GM18499 (cell line): ENCODE measurements around the gene DYNLT1.
"Not testable (repeated sequence)": the region's sequence is repeated elsewhere in the genome, so short reads cannot be mapped to it uniquely, and the experiment has no call there.

ENCODE experiments used
- ATAC-seq: cut with Tn5 transposase; IDR thresholded peaks from one replicate; pipeline ENCODE4 v1.9.1; 2021; ENCODE audit warnings: moderate number of reproducible peaks; ENCODE audit not compliant: insufficient read depth, unreplicated experiment

The DYNLT1 gene

DNA sequence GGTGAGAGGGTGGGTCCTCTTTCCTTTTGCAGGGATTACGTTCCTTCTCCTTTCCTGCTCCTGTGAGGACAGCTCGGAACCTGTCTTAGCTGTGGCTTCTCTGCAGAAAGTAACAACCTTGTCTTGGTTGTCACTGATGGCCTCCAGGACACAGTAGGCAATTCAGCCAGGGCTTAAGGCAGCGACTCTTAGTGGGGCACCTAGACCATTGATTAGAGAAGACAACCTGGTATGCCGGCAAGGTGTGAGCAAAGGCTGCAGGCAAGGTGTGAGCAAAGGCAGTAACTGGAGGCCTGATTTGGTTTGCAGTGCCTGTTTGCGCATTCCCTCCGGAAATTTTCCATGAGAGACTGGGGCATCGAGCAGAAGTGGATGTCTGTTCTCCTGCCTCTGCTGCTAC lies 37.6 kb downstream of the DYNLT1 start:
- ATAC-seq, result no peak

DNA sequence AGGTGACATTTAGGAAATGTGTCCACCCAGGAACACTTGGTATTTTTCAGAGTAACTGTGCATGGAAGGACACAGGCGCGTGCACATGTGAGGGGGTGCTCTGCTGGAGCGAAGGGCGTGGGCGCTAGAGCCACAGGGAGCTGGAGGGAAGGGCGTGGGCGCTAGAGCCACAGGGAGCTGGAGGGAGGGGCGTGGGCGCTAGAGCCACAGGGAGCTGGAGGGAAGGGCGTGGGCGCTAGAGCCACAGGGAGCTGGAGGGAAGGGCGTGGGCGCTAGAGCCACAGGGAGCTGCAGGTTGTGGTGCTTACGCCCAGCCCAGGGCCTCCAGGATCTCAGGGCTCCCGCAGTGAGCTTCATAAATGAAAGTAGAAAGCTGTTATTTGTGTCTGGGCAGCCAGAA lies 38.5 kb downstream of the DYNLT1 start:
- not testable (repeated sequence) for ATAC-seq

DNA sequence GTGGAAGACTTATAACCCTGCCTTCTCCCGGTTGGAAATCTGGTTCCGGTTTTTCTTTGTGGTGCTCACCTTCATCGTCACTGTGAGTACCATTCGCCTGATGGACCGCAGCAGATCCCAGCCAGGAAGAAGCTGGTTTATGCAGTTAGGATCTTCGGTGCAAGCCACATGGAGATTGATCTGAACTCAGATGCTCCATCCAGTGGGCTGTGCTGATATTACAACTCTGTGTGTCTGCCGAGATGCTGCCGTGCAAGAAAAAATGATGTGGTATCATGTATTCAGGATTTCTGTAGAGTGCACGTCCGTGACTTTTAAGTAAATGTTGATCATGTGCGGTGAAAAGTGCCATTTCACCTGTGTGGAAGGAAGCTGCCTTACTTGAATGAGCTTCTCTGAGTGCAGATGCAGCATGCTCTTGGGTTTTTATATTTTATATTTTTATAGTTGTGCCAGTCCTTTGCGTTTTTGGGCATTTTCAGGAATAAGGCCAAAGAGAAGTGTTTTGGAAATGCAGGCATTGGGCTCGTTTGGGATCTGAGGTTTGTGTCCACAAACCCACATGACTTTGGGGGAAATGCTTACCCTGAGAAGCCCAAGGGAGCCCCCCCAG lies 39.2 kb downstream of the DYNLT1 start:
- no peak for ATAC-seq

DNA sequence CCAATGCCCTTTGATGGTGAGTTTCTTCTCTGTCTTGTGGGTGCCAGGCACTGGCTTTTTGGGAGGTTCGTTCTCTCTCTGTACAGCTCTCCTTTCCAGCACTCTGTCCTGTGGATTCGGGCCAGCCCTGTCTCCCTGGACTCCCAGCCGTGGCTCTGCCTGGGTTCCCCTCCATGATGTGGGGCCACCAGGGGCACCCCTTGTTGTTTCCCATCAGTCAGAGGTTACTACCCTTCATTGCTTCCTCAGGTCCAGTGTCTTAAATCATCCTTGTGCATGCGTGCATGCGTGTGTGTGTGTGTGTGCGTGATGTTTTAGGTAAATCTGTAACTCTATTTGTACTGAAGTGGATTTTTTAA lies 40.5 kb downstream of the DYNLT1 start:
- ATAC-seq, result no peak

DNA sequence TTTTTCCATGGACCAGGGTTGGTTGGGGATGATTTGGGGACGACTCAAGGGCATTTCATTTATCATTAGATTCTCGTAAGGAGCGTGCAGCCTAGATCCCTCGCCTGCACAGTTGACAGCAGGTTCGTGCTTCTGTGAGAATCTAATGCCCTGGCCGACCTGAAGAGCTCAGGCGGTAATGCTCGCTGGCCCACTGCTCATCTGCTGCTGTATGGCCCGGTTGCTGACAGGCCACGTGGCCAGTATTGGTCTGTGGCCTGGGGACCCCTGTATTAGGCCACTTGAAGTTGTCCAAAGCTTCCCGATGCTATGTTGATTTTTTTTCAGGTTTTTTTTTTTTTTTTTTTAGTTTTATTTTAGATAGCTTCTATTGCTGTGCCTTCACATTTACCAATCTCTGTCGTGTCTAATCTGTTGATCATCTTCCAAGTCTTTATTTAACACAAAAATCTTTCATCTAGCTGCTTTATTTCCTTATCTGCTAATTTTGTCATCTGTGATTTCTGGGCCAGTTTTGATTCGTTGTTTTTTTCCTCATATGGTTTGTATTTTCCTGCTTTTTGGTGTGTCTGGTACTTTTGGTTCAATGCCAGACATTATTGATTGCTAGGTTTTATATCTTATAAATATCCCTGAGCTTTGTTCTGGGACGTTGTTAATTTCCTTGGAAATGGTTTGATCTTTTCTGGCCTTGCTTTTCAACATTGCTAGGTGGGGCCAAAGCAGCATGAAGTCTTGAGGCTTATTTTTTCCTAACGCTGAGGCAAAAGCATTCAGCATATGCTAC lies 41.1 kb downstream of the DYNLT1 start:
- no peak for ATAC-seq

DNA sequence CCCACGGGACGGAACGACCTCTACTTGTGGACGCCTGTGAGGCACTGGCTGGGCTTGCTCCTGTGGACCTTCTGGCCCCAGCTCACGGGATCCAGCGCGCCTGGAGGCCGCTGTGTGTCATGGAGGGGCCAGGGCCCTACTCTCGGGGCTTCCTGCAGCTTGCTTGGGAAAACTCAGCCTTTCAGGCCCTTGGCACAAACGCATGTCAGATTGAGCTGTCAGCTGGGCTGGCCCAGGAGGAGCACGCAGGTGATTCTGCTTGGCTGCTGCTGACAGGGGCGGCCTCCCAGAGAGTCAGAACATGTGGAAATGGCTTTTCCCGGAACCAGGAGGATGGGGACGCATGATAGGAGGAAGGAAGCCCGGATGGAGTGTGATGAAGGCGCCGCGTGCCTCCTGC lies 44.9 kb downstream of the DYNLT1 start:
- ATAC-seq, result no peak

DNA sequence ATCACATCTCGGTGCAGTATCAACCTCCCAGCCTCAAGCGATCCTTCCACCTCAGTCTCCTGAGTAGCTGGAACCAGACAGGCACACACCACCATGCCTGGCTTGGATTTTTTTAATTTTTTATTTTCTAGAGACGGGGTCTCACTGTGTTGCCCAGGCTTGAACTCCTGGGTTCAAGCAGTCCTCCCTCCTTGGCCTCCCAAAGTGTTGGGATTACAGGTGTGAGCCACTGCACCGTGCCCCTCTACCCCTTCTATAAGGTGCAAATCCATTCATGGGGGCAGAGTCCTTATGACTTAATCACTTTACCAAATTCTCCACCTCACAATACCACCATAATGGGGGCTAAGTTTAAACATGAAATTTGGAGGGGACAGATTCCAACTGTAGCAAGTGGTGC lies 47.0 kb downstream of the DYNLT1 start:
- ATAC-seq, result no peak

DNA sequence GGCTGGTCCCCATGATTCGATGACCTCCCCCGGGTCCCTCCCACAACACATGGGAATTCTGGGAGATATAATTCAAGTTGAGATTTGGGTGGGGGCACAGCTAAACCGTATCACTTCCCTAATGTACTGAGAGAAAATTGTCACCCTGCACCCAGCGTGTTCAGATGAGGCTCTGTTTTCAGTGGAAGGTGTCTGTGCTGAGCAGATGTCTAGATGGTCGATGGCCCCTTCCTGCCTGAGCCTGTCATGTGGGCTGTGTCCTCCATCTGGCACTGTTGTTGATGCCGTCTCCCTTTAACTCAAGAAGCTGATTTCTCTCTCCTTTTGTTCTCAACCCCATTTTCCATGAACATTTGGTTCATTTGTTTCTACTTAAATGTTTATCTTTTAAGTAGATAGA lies 47.7 kb downstream of the DYNLT1 start:
- no peak for ATAC-seq

DNA sequence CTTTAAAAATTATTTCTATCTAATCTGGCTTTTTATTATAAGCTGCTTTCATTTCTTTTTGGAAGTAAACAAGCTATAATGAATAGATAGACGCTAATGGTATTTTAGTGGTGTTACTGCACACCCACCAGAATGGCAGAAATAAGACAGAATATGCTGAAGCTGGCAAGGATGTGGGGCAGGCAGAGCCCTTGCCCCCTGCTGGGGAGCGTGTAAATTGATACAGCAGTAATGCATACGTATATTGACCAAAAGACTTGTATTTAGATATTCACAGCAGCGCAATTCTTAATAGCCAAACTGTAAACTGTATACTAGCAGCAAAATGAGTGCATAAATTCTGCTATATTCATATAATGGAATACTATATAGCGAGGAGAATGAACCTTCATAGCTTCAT lies 49.3 kb downstream of the DYNLT1 start:
- ATAC-seq, result no peak

DNA sequence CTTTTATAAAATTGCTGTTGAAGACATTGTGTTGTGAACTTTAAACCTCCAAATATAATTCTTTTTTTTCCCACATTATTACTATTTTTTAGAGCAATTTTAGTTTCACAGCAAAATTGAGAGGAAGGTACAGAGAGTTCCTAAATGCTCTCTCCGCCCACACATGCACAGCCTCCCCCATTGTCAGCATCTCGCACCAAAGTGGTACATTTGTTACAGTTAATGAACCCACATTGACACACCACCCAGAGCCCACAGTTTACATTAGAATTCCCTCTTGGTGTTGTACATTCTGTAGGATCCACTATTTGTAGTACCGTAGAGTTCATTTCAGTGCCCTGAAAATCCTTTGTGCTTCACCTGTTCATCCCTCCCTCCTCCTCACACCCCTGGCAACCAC lies 50.9 kb downstream of the DYNLT1 start:
- ATAC-seq, result no peak

DNA sequence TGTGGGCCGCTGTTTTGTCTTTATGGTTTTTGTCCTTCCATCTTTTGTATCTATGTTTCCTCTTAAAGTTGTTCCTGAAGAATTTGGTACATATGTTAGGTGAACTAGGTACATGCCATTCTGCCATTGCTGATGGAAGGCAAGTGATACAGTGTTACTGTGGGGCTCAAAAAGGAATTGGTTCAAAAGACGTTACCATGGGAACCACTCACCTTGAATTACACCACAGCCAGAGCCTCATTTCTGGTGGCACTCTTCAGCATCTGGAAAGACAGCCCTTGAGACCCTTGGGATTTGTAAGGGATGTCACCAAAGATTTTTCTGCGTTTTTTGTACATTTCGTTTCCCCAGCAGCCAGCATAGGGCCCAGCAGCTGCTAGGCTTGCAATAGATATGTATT lies 52.7 kb downstream of the DYNLT1 start:
- no peak for ATAC-seq

DNA sequence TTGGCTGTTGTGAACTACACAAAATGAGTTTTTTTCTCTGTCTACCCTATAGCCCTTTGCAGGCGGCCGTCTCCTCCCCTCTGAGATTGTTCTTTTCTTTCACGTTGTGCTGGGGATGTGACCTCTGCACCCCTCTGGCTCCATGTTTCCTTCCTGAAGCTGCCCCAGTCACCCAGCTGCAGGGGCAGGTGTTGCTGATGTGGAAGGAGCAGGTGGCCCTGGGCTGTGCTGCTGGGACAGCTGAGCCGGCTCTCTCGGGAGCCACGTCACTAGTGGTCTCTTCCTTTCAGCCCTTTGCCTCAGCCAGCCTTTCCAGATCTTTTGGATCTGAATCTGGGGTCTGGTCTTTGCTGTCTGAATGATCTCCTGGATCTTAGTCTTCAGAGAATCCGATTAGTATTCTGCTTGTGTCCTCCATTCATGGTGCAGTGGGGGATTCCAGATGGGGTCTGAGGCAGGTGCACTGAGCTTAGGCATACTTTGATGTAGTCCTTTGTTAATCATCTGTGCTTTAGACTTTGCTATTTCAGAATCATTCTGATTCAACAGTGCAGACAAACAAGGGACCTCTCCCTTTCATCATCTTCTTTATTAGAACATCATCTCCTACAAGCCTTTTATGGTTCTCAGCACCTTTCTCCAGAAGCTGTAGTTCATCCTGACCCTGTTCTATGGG lies 53.3 kb downstream of the DYNLT1 start:
- ATAC-seq, result no peak

DNA sequence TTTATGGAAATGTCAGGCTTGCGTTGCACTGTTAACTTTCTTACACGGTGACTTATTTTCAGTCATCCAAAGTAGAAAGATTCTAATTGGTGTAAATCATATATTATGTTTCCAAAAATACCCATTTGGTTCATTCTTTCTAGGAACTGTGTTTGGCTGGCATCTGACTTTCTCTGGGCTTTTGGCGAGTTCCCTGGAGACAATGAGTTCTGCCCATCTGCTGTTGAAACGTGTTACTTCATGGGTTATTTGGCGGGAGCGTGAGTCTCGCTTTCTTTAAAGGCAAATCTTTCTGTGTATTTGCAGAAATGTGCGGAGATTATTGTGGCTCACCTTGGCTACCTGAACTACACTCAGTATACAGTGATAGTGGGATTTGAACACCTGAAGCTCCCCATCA lies 55.2 kb downstream of the DYNLT1 start:
- no peak for ATAC-seq

DNA sequence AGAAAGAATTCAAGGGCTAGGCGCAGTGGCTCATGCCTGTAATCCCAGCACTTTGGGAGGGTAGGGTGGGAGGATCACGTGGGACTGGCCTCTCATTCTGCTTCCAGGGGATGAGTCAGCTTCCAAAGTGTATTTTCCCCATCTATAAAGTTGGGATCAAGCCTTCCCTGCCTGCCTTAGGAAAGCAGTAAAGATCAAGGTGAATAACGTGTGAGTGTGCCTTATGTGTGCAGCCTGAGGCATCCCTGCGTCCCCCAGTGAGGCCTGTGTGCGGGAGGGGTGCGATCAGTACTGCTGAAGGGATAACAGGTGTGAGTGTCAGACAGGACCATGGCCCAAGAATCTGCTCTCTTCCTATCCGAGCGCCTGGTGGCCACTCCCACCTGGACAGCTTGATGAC lies 57.9 kb downstream of the DYNLT1 start:
- ATAC-seq, result no peak
